Measurements from ENCODE around the gene ENOX1.

DNA sequence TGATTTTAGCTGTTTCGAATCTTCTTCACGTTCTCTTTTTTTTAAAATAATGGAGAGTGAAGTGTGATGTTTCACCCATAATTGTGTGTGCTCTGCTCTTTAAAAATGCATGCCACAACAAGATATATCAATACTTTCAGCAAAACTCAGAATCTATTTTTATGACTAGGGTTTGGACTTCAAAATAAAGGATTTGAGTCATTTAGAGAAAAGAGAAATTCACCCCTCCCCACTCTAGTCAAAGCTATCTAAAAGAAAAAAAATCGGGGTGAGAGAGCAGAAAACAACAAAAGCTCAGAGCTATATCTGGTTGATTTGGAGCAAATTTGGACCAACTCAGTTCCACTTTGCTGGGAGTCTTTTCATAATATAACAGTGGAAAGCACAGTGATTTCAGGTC is 518.9 kb downstream of the ENOX1 start:
- TF ChIP-seq CTCF (IDR thresholded peaks at IDR 0.05; ENCODE audit: borderline replicate concordance, extremely low read depth, low read length, poor library complexity, severe bottlenecking) (no peak), EZH2 (IDR thresholded peaks at IDR 0.05; ENCODE audit: borderline replicate concordance, low read depth, low read length, severe bottlenecking) (no peak)
